Esophagus squamous epithelium (tissue), 4 donors: ENCODE results near the gene PCDHGB2.

Experiments
- CTCF ChIP-seq, 6 experiments: fragments of 450-650 bp in 4 of 6; fragments of 200-600 bp in 2 of 6; sonication (generic) in 2 of 6; IDR thresholded peaks; one replicate each; pipeline ENCODE4 v1.5.1; 2016 to 2019; ENCODE audit warnings: antibody characterized with exemption in 6 of 6, mild to moderate bottlenecking in 4 of 6, moderate library complexity in 4 of 6
- POLR2A ChIP-seq, 4 donors: fragments of 450-650 bp; IDR thresholded peaks; one replicate each; pipeline ENCODE4 v1.6.1; 2017; ENCODE audit warnings: antibody characterized with exemption in 4 of 4, mild to moderate bottlenecking in 4 of 4, moderate library complexity in 3 of 4

GRCh38 chr5:141366016-141366896, 6.5 kb downstream of the PCDHGB2 start:
- TF ChIP-seq CTCF (IDR thresholded peaks at IDR 0.05) (no peak), POLR2A (IDR thresholded peaks at IDR 0.05) (no peak)
